OCI-LY1 (cell line): ENCODE results near the gene BBX.

Experiments used
- H2AFZ ChIP-seq: fragments of 200-600 bp; sonication (generic), shearing (Covaris generic); 2 replicates; pipeline ENCODE4 v1.6.0; 2014; ENCODE audit warnings: antibody characterized with exemption, mild to moderate bottlenecking, low read length
- H3F3A ChIP-seq: fragments of 200-600 bp; sonication (generic), shearing (Covaris generic); 2 replicates; pipeline ENCODE4 v1.6.0; 2014; ENCODE audit warnings: mild to moderate bottlenecking, antibody characterized with exemption, low read length, moderate library complexity; ENCODE audit not compliant: insufficient read depth
- H3K27ac ChIP-seq: fragments of 200-600 bp; sonication (generic); 2 replicates; pipeline ENCODE4 v1.5.1; 2014; ENCODE audit warnings: low read length, mixed run types, mild to moderate bottlenecking, low read depth; ENCODE audit not compliant: poor library complexity, severe bottlenecking
- H3K27me3 ChIP-seq: fragments of 200-600 bp; sonication (generic); 2 replicates; pipeline ENCODE4 v1.6.0; 2014; ENCODE audit warnings: antibody characterized with exemption, mild to moderate bottlenecking, low read length, moderate library complexity; ENCODE audit not compliant: insufficient read depth
- H3K36me3 ChIP-seq: fragments of 200-600 bp; sonication (generic); 2 replicates; pipeline ENCODE4 v1.6.1; 2014; ENCODE audit warnings: mild to moderate bottlenecking, antibody characterized with exemption, low read length, moderate library complexity, mixed read lengths; ENCODE audit not compliant: insufficient read depth
- H3K4me1 ChIP-seq: fragments of 200-600 bp; sonication (generic); 2 replicates; pipeline ENCODE4 v1.5.1; 2014; ENCODE audit warnings: mild to moderate bottlenecking, low read length, moderate library complexity; ENCODE audit not compliant: insufficient read depth, severe bottlenecking
- H3K4me2 ChIP-seq: fragments of 200-600 bp; sonication (generic), shearing (Covaris generic); 2 replicates; pipeline ENCODE4 v1.6.1; 2014; ENCODE audit warnings: low read length
- H3K4me3 ChIP-seq: fragments of 200-600 bp; sonication (generic); 2 replicates; pipeline ENCODE4 v1.5.1; 2014; ENCODE audit warnings: low read length, low read depth, mild to moderate bottlenecking, mixed read lengths; ENCODE audit not compliant: poor library complexity, severe bottlenecking
- H3K79me2 ChIP-seq: fragments of 200-600 bp; shearing (Covaris generic); 2 replicates; pipeline ENCODE4 v1.6.1; 2016; ENCODE audit warnings: mixed run types, low read length, mixed read lengths; ENCODE audit not compliant: insufficient read depth
- H3K9ac ChIP-seq: fragments of 200-600 bp; sonication (generic), shearing (Covaris generic); 2 replicates; pipeline ENCODE4 v1.6.1; 2014; ENCODE audit warnings: mild to moderate bottlenecking, low read length, mixed read lengths
- H3K9me2 ChIP-seq: fragments of 200-600 bp; sonication (generic), shearing (Covaris generic); 2 replicates; pipeline ENCODE4 v1.6.1; 2014; ENCODE audit warnings: low read depth, mild to moderate bottlenecking, low read length, mixed read lengths
- H3K9me3 ChIP-seq: fragments of 200-600 bp; shearing (Covaris generic); 2 replicates; pipeline ENCODE4 v1.6.1; 2014; ENCODE audit warnings: low read length, mixed read lengths
- H4K20me1 ChIP-seq: fragments of 200-600 bp; sonication (generic), shearing (Covaris generic); 2 replicates; pipeline ENCODE4 v1.6.0; 2016; ENCODE audit warnings: mild to moderate bottlenecking, low read length; ENCODE audit not compliant: insufficient read depth
- CTCF ChIP-seq: fragments of 200-600 bp; sonication (generic), shearing (Covaris generic); IDR thresholded peaks from 2 replicates; pipeline ENCODE4 v1.5.1; 2017; ENCODE audit warnings: mild to moderate bottlenecking, antibody characterized with exemption, low read length, moderate library complexity, mixed read lengths
- EZH2 ChIP-seq: fragments of 200-600 bp; sonication (generic), shearing (Covaris generic); IDR thresholded peaks from 2 replicates; pipeline ENCODE4 v1.8.0; 2017; ENCODE audit warnings: borderline replicate concordance, mixed run types, mild to moderate bottlenecking, antibody characterized with exemption, low read length, moderate library complexity, mixed read lengths

BBX gene

GRCh38 chr3:107574650-107575049, 51.9 kb downstream of the BBX start:
- H3K4me1 ChIP-seq, result no peaks in the 10 kb centered on the region
- H3K36me3 ChIP-seq, result no peaks in the 10 kb centered on the region
- H3K4me2 ChIP-seq, result no peak overlapping the region
- no peak overlapping the region for H2AFZ ChIP-seq
- no peaks in the 10 kb centered on the region for H3K27me3 ChIP-seq
- H4K20me1 ChIP-seq, result no peaks in the 10 kb centered on the region
- H3K4me3 ChIP-seq, result no peak overlapping the region
- no peaks in the 10 kb centered on the region for H3K9me2 ChIP-seq
- no peak overlapping the region for H3K9ac ChIP-seq
- H3K9me3 ChIP-seq, result no peaks in the 10 kb centered on the region
- H3K27ac ChIP-seq, result no peak overlapping the region
- H3F3A ChIP-seq, result no peaks in the 10 kb centered on the region
- no peak for TF ChIP-seq EZH2
- TF ChIP-seq CTCF, result peak; percentile 60
- H3K79me2 ChIP-seq, result no peaks in the 10 kb centered on the region

- Histone ChIP-seq H3K4me2 (no peak overlapping the region), H3K27ac (no peak overlapping the region), H2AFZ (no peak overlapping the region), H3K9ac (no peak overlapping the region), H4K20me1 (no peaks in the 10 kb centered on the region), H3K9me2 (no peaks in the 10 kb centered on the region), H3K4me1 (peaks cover 6% of the 10 kb centered on the region), H3K36me3 (no peaks in the 10 kb centered on the region), H3K27me3 (no peaks in the 10 kb centered on the region), H3F3A (no peaks in the 10 kb centered on the region), H3K79me2 (0 out of 2 replicates have a peak, but pooled peaks cover under 1% of the 10 kb centered on the region), H3K9me3 (no peaks in the 10 kb centered on the region), H3K4me3 (no peak overlapping the region)
- TF ChIP-seq CTCF (no peak), EZH2 (no peak)
Observed at GRCh38 chr3:107578091-107578490, 55.3 kb downstream of the BBX start.

- Histone ChIP-seq H4K20me1 (no peaks in the 10 kb centered on the region), H3K36me3 (no peaks in the 10 kb centered on the region), H3K4me3 (no peak overlapping the region), H2AFZ (no peak overlapping the region), H3K9me2 (no peaks in the 10 kb centered on the region), H3K27ac (no peak overlapping the region), H3K27me3 (no peaks in the 10 kb centered on the region), H3K4me1 (peaks cover 6% of the 10 kb centered on the region), H3K79me2 (0 out of 2 replicates have a peak, but pooled peaks cover 2% of the 10 kb centered on the region), H3F3A (no peaks in the 10 kb centered on the region), H3K4me2 (no peak overlapping the region), H3K9ac (no peak overlapping the region), H3K9me3 (no peaks in the 10 kb centered on the region)
- TF ChIP-seq EZH2 (no peak), CTCF (no peak)
Observed at GRCh38 chr3:107578523-107578922, 55.8 kb downstream of the BBX start.
